GM12872 (cell line): Measurements from ENCODE around the gene PET117.

ENCODE experiments used
- CTCF ChIP-seq: IDR thresholded peaks from 3 replicates; pipeline ENCODE4 v1.5.1; 2011; ENCODE audit warnings: low read depth, mild to moderate bottlenecking, low read length, moderate library complexity; ENCODE audit not compliant: insufficient read depth

PET117 gene

GRCh38 chr20:18101125-18101810, 36.4 kb upstream of the PET117 start:
- TF ChIP-seq CTCF: no peak

- no peak for TF ChIP-seq CTCF
Measured at GRCh38 chr20:18103497-18103896, 34.2 kb upstream of the PET117 start.

GRCh38 chr20:18108326-18108725, 29.3 kb upstream of the PET117 start:
- no peak for TF ChIP-seq CTCF

- TF ChIP-seq CTCF: no peak
Measured at GRCh38 chr20:18132663-18133062, 5.0 kb upstream of the PET117 start.

GRCh38 chr20:18133962-18134361, 3.7 kb upstream of the PET117 start:
- no peak for TF ChIP-seq CTCF

GRCh38 chr20:18138266-18138582, 561 bp downstream of the PET117 start:
- no peak for TF ChIP-seq CTCF

GRCh38 chr20:18138639-18139583, 1.2 kb downstream of the PET117 start:
- TF ChIP-seq CTCF: no peak
